Neural crest cell (in vitro differentiated cells): Measurements from ENCODE around the gene USP35. TPM values are rescaled to one million over a fixed set of nuclear protein-coding genes. Genes with fewer than 3 reads are reported as not detected.
"Not testable (repeated sequence)": the region's sequence is repeated elsewhere in the genome, so short reads cannot be mapped to it uniquely, and the experiment has no call there.

Experiments used
- DNase-seq: peaks from one replicate; pipeline ENCODE4 v3.0.0; 2021; ENCODE audit warnings: low read depth, mixed read lengths, low spot score
- H3K27ac Mint-ChIP-seq: one replicate; pipeline ENCODE4 v1.8.0; 2021; ENCODE audit warnings: mild to moderate bottlenecking, mixed read lengths; ENCODE audit not compliant: unreplicated experiment
- H3K27me3 Mint-ChIP-seq: 2 replicates; pipeline ENCODE4 v1.8.0; 2021; ENCODE audit warnings: low read depth, mild to moderate bottlenecking, mixed read lengths
- H3K36me3 Mint-ChIP-seq: 2 replicates; pipeline ENCODE4 v1.8.0; 2021; ENCODE audit warnings: low read depth, mild to moderate bottlenecking, mixed read lengths
- H3K4me1 Mint-ChIP-seq: 2 replicates; pipeline ENCODE4 v1.8.0; 2021; ENCODE audit warnings: mixed read lengths
- H3K4me3 Mint-ChIP-seq: one replicate; pipeline ENCODE4 v1.8.0; 2021; ENCODE audit warnings: mild to moderate bottlenecking, mixed read lengths
- H3K9me3 Mint-ChIP-seq: 2 replicates; pipeline ENCODE4 v1.8.0; 2021; ENCODE audit warnings: mixed read lengths
- total RNA-seq: library from RNA; stranded (reverse); gene quantifications from 2 replicates; pipeline ENCODE4 v1.2.1, GENCODE V29; 2021
- TF ChIP-seq, protein P1 (sequence below): fragments of 200-600 bp; sonication (generic); conservative IDR thresholded peaks from 2 replicates; pipeline ENCODE4 v1.5.0; 2021; ENCODE audit warnings: antibody characterized with exemption, mild to moderate bottlenecking

USP35 gene
- total RNA-seq, 1 donor from 2014 or later: 11.1 TPM

DNA sequence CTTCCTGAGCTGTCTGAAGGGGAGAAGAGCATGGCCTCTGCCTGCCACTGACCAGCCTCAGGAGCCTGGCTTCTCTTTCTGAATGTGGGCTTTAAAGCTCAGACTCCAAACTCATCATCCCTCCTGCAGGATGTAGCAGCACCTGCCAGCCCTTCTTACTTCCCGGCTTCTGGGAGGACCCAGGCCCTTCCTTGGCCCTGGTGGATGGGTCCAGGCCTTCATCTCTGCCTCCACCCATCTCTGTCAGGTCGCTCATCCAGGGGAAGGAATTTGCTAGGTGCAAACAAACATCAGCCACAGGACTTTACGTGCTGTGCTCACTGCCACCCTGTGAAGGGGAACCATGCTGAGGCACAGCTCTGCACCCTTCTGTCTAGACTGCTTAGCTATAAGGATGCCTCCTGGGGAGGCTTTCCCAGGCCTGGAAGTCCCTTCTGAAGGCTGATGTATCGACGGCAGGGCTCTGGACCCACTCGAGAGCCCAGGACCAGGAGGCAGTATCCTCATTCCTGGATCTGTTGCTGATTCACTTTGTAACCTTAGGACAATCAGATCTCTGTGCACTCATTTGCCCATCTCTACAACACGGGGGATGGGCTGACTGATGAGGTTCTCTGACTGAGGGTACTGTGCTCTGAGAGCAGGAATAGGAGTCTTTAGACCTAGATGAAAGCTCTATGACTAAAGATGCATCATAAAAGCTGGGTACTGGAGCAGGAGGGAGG, 30.9 kb downstream of the USP35 start:
- Mint-ChIP-seq H3K4me3 (no peak overlapping the region), H3K4me1 (no peaks in the 10 kb centered on the region), H3K27ac (no peak overlapping the region), H3K27me3 (no peaks in the 10 kb centered on the region), H3K9me3 (no peaks in the 10 kb centered on the region), H3K36me3 (peaks cover 30% of the 10 kb centered on the region)
- DNase-seq: no peak
- TF ChIP-seq, protein P1, sequence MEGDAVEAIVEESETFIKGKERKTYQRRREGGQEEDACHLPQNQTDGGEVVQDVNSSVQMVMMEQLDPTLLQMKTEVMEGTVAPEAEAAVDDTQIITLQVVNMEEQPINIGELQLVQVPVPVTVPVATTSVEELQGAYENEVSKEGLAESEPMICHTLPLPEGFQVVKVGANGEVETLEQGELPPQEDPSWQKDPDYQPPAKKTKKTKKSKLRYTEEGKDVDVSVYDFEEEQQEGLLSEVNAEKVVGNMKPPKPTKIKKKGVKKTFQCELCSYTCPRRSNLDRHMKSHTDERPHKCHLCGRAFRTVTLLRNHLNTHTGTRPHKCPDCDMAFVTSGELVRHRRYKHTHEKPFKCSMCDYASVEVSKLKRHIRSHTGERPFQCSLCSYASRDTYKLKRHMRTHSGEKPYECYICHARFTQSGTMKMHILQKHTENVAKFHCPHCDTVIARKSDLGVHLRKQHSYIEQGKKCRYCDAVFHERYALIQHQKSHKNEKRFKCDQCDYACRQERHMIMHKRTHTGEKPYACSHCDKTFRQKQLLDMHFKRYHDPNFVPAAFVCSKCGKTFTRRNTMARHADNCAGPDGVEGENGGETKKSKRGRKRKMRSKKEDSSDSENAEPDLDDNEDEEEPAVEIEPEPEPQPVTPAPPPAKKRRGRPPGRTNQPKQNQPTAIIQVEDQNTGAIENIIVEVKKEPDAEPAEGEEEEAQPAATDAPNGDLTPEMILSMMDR: no peak

DNA sequence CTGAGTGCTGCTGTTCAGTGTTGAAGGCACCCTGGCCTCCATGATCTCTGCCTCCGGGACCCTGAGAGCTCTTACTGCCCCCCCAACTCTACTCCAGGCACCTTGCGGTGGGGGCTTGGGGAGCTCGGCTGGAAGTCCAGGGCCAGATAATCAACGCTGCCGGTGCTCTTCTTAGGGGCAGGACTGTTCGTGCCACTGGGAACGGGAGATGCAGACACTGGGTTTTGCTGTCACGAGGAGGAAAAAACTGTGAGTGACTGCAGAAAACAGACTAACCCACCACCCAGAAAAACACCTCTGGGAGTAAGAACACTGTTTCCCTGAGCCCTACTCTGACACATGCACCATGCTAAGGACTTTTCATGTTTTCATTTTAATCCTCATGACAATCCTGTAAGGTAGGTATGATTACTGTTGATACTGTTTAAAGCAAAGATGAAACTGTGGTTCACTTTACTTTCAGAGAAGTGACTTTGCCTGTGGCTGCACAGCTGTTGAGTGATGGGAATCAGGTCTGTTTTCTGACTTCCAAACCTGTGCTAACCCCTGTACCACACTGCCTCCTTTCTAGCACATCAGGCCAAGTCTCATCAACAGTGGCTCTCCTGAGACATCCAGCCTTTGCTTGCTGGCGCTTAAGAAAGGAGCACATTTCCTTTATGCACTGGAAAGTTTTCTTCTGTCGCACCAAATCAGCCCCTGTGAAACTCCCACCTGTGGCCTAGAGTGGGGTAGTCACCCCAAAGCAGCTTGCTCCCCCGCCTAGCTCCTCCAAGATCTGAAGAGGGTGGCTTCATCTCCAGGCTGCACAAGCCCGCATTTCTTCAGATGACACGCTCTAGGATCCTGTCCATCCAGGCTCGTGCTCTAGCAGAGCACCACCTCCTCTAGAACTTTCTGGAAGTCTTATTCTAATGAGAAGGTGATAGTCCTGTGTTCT, 31.8 kb downstream of the USP35 start:
- no peak for DNase-seq
- Mint-ChIP-seq H3K36me3 (peaks cover 38% of the 10 kb centered on the region), H3K4me1 (no peaks in the 10 kb centered on the region), H3K4me3 (no peak overlapping the region), H3K9me3 (no peaks in the 10 kb centered on the region), H3K27me3 (no peaks in the 10 kb centered on the region), H3K27ac (no peak overlapping the region)
- TF ChIP-seq, protein P1: no peak

DNA sequence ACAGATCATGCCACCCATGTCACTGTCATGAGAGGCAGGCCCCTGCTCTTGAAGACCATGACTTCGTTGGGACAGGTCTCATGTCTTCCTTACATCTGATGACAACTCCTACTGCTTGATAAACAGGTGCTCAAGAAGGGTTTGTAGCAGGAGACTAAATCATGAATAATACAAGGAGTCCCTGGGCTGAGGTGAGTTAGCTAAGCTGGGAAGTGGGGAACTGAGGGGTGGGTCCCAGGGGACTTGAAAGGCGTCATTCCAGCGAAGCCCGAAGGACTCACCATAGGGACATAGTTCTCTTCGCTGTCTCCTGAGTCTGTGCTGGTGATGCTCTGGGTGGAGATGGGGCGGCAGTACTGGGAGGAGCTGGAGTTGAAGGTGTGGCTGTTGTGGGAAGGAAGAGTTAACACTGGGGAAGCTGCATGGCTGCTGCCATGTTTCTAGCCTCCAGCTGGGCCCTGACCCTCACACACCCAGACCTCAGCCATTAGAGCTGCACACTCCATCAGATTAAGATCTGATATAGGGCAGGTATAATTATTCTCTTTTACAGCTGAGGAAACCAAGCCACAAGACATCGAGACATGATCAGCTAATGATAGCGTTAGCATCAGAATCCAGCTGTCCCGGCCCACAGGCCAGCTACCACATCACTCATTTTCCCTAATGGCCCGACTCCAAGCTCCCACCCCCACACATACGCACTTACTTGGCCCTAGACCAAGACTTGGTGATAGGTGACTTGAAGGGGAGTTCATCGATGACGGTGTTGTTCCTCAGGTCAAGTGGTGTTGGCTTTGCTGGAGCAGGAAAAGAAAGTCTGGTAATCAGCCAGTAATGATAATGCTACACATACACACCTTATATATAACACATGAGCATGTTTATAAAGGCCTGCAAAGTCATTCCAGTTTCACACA, 32.9 kb downstream of the USP35 start:
- Mint-ChIP-seq H3K9me3 (no peaks in the 10 kb centered on the region), H3K27me3 (no peaks in the 10 kb centered on the region), H3K4me3 (no peak overlapping the region), H3K36me3 (peaks cover 40% of the 10 kb centered on the region), H3K4me1 (no peaks in the 10 kb centered on the region), H3K27ac (peak overlapping the region; percentile 71)
- TF ChIP-seq, protein P1: no peak
- DNase-seq: no peak

DNA sequence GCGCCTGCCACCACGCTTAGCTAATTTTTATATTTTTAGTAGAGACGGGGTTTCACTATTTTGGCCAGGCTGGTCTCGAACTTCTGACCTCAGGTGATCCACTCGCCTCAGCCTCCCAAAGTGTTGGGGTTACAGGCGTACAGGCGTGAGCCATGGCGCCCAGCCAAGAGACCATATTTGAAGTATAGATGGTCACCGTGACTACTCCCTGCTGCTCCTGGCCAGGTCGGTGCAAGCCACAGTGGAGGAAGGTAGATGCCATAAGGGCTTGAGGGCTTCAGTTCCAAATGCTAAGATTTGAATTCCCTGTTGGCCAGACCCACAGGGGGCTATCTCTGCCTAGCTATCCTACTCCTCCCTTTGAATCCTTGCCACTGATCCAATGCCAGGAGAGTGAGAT, 34.0 kb downstream of the USP35 start:
- H3K9me3 Mint-ChIP-seq, H3K27ac Mint-ChIP-seq, H3K27me3 Mint-ChIP-seq, H3K4me3 Mint-ChIP-seq, H3K4me1 Mint-ChIP-seq, DNase-seq: not testable (repeated sequence)
- peaks cover 34% of the 10 kb centered on the region for H3K36me3 Mint-ChIP-seq

DNA sequence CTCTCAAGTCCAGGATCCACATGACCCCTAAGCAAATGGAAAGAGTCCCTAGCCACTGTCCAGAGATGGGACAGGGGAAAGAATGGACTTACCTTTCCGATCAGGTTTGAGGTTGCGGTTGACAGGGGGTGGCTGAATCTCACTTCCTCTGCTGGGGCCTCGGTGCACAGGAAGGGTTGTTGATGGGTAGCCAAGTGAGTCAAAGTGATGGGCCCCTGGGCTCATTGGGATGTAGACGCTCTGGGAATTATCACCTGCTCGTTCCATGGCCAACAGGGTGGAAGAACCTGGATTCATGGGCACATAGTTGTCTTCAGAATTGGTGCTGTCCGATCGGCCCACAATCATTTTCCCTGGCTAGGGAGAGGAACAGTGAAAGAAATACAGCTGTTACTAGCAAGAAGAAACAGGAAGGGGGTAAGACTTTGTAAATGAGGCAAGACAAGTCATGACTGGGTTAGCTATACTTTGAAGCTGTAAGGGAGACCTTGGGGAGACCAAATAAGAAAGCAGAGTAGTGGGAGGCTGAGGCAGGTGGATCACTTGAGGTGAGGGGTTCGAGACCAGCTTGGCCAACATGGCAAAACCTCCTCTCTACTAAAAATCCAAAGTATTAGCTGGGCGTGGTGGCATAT, 34.7 kb downstream of the USP35 start:
- H3K4me3 Mint-ChIP-seq: no peak overlapping the region
- DNase-seq: no peak
- TF ChIP-seq, protein P1: no peak
- no peaks in the 10 kb centered on the region for H3K9me3 Mint-ChIP-seq
- no peak overlapping the region for H3K27ac Mint-ChIP-seq
- no peaks in the 10 kb centered on the region for H3K27me3 Mint-ChIP-seq
- H3K36me3 Mint-ChIP-seq: peaks cover 30% of the 10 kb centered on the region
- no peaks in the 10 kb centered on the region for H3K4me1 Mint-ChIP-seq
